ENCODE data around the gene TBC1D7.

DNA sequence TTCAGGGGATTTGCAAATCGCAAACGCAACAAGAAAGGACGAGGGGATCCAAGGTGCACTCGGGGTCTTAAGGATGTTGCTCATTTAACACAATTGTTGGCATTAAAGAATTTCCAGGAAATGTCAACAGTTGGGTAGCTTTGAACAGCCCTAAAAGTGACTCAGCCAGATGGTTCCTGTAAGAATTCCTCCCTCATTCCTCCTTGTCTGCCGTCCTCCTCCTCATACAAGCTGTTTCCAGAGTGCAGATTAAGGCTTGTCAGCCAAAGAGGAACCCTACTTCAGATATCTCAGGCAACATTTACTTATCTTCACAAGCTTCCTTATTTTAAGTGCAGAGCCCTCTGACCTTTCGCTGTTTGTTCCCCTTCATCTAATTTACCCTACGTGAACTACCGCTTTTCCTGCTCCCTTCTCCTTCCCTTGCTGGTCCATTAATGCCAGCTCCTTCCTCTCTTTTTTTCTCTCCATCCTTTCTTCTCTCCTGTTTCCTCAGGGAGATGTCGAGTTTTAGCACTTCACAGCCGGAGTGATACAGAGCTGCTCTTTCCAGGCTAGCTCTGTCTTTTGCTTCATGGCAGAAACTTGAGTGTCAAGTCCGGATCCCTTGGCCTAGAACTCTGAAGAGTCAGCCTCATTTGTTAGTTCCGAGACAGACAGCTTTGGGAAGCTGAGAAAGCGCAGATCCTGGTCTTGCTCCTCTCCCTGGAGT lies 26.1 kb upstream of the TBC1D7 start:
- TF ChIP-seq, protein P1, sequence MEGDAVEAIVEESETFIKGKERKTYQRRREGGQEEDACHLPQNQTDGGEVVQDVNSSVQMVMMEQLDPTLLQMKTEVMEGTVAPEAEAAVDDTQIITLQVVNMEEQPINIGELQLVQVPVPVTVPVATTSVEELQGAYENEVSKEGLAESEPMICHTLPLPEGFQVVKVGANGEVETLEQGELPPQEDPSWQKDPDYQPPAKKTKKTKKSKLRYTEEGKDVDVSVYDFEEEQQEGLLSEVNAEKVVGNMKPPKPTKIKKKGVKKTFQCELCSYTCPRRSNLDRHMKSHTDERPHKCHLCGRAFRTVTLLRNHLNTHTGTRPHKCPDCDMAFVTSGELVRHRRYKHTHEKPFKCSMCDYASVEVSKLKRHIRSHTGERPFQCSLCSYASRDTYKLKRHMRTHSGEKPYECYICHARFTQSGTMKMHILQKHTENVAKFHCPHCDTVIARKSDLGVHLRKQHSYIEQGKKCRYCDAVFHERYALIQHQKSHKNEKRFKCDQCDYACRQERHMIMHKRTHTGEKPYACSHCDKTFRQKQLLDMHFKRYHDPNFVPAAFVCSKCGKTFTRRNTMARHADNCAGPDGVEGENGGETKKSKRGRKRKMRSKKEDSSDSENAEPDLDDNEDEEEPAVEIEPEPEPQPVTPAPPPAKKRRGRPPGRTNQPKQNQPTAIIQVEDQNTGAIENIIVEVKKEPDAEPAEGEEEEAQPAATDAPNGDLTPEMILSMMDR (IDR thresholded peaks at IDR 0.05), result no peak
- TF ChIP-seq POLR2AphosphoS5 (IDR thresholded peaks at IDR 0.05) (no peak), EP300 (IDR thresholded peaks at IDR 0.05) (no peak)

All from upper lobe of left lung (tissue), 4 donors.